Skin epidermis (tissue), 12 donors: ENCODE data around the gene MTF2.

Experiments
- H3K27ac ChIP-seq, 21 experiments: fragments of 200-600 bp; sonication (generic) in 11 of 21; one replicate each; pipeline ENCODE4 v1.5.0; 2020; ENCODE audit warnings: mild to moderate bottlenecking in 3 of 21, inconsistent platforms in 2 of 21, moderate library complexity in 2 of 21
- H3K4me3 ChIP-seq, 7 experiments: fragments of 200-600 bp; sonication (generic) in 2 of 7; one replicate each; pipeline ENCODE4 v1.5.0; 2020; ENCODE audit warnings: inconsistent platforms in 2 of 7, mild to moderate bottlenecking in 2 of 7, moderate library complexity in 1 of 7

Gene MTF2

GRCh38 chr1:93080179-93080823 is 1.2 kb downstream of the MTF2 start:
- peak overlapping the region; percentile 71 to 93 (median 87) for H3K4me3 ChIP-seq
- H3K27ac ChIP-seq, result peak overlapping the region in 19 of 21 experiments; percentile 74 to 98 (median 88)

DNA sequence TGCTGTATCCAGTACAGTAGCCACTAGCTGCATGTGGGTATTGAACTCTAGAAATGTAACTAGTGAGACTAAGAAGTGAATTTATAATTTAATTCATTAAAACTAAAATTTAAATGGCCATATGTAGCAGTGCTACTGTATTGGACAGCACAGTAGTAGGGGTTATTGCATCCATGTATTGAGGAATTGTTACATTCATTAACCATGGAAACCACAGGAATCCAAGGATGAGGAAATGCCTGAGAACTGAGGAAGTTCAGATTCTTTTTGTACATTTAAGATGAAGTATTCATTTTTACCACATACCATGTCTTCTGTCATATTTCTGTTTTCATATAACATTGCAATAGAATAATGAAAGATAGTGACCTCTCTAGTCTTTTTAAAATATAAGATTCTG is 2.6 kb downstream of the MTF2 start:
- peak overlapping the region in 1 of 21 experiments; percentile 0 for H3K27ac ChIP-seq
- H3K4me3 ChIP-seq, result no peak overlapping the region

- Histone ChIP-seq H3K27ac (no peak overlapping the region), H3K4me3 (no peak overlapping the region)
Observed at GRCh38 chr1:93082313-93082712, 3.2 kb downstream of the MTF2 start.

DNA sequence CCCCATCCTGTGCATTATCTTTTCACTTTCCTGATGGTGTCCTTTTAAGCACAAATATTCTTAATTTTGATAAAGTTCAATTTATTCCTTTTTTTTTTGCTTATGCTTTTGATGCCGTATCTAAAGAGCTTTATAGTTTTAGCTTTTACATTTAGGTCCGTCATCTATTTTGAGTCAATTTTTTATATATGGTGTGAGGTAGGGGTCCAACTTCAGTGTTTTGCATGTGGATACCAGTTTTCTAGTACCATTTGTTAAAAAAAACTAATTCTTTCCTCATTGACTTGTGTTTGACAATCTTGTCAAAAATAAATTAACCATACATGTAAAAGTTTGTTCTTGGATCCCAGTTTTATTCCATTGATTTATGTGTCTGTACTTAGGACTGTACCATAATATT is 4.9 kb downstream of the MTF2 start:
- H3K4me3 ChIP-seq, result no peak overlapping the region
- H3K27ac ChIP-seq, result no peak overlapping the region

- no peak overlapping the region for H3K27ac ChIP-seq
- H3K4me3 ChIP-seq, result no peak overlapping the region
Observed at GRCh38 chr1:93087532-93087931, 8.4 kb downstream of the MTF2 start.

DNA sequence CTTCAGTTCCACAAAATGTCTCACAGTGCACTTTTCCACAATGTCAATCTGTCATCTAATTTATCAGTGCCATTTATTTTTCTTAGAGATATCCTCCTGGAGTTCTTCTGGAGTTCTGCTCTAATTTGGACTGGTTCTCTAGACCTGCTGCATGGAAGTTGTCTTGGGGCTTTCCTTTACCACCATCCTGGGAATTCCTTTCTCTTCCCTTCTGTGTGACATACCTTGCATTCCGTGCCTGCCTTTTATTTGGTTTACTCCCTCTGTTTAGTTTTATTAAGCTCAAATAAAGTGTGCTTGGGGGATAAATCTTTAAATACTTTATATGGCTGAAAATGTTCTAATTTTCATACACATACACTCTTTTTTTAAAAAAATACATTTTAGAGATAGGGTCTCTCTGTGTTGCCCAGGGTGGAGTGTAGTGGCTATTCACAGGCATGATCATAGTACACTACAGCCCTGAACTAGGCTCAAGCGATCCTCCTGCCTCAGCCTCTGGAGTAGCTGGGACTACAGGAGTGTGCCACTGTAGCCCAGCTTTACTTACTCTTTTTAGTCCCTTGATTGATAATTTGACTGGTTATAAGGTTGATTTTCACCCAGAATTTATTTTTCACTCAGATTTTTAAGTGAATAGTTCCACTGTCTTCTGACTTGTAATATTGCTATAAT is 14.4 kb downstream of the MTF2 start:
- H3K27ac ChIP-seq, result no peak overlapping the region
- no peak overlapping the region for H3K4me3 ChIP-seq

- Histone ChIP-seq H3K4me3 (no peak overlapping the region), H3K27ac (peak overlapping the region in 1 of 21 experiments; percentile 18)
Observed at GRCh38 chr1:93095804-93096585, 16.9 kb downstream of the MTF2 start.

- Histone ChIP-seq H3K4me3 (no peak overlapping the region), H3K27ac (no peak overlapping the region)
Observed at GRCh38 chr1:93102142-93102541, 23.1 kb downstream of the MTF2 start.

DNA sequence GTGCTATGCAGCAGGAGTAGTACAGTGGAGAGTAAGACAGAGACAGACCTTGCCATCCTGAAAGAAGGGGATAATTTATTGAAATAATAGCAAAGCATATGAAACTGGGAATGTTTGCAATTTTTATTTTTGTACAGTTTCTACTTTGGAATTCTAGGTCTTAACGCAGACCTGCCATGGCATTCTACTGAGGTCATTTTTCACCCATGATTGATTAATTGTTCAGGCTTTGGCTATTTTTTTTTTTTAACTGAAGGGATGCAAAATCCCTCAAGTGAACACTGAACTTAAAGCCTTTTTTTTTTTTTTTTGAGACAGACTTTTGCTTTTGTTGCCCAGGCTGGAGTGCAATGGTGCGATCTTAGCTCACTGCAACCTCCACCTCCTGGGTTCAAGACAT is 27.1 kb downstream of the MTF2 start:
- no peak overlapping the region for H3K27ac ChIP-seq
- H3K4me3 ChIP-seq, result no peak overlapping the region

GRCh38 chr1:93107395-93107794 is 28.3 kb downstream of the MTF2 start:
- no peak overlapping the region for H3K27ac ChIP-seq
- no peak overlapping the region for H3K4me3 ChIP-seq

- no peak overlapping the region for H3K27ac ChIP-seq
- no peak overlapping the region for H3K4me3 ChIP-seq
Observed at GRCh38 chr1:93108335-93108734, 29.3 kb downstream of the MTF2 start.

GRCh38 chr1:93109578-93109977 is 30.5 kb downstream of the MTF2 start:
- H3K27ac ChIP-seq, result no peak overlapping the region
- H3K4me3 ChIP-seq, result no peak overlapping the region

GRCh38 chr1:93111065-93111464 is 32.0 kb downstream of the MTF2 start:
- Histone ChIP-seq H3K4me3 (no peak overlapping the region), H3K27ac (no peak overlapping the region)

DNA sequence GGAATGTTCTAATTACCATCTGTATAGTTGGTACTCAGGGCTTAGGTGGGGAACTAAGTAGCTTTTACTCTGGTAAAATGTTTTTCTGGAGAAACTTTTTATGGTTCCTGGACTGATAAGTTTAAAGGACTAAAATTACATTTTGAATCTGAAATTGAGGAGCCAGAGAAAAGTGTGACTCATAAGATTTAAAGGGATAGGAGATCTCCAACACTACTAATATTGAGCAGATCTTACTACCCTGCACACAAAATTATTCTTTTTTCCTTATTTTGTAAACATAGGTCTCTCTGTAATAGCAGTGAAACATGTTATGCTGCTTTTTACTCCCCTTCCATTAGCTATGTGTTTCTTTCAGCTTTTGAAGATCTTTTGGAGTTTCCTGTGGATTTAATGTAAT is 32.5 kb downstream of the MTF2 start:
- H3K27ac ChIP-seq, result peak overlapping the region in 1 of 21 experiments; percentile 5
- no peak overlapping the region for H3K4me3 ChIP-seq

- no peak overlapping the region for H3K27ac ChIP-seq
- no peak overlapping the region for H3K4me3 ChIP-seq
Observed at GRCh38 chr1:93113127-93113526, 34.0 kb downstream of the MTF2 start.

DNA sequence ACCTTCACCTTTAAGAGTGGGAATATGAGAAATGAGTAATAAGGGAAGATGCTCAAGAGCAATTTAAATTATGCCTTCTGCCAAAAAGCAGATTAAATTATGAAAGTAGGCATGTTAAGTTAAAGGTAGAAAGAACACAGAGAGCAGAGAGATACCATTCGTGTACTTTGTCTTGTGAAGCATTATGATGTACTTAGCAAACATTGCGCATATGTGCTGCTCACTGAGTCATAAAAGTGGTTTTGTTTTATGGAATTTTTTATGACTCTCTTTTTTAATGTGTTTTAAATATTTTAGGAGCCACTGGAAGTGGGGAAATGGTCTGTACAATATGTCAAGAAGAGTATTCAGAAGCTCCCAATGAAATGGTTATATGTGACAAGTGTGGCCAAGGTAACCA is 35.3 kb downstream of the MTF2 start:
- H3K27ac ChIP-seq, result no peak overlapping the region

GRCh38 chr1:93120614-93121013 is 41.5 kb downstream of the MTF2 start:
- Histone ChIP-seq H3K27ac (no peak overlapping the region), H3K4me3 (no peak overlapping the region)

More for the DNA sequence above, 35.3 kb downstream of the MTF2 start:
- no peak overlapping the region for H3K4me3 ChIP-seq

DNA sequence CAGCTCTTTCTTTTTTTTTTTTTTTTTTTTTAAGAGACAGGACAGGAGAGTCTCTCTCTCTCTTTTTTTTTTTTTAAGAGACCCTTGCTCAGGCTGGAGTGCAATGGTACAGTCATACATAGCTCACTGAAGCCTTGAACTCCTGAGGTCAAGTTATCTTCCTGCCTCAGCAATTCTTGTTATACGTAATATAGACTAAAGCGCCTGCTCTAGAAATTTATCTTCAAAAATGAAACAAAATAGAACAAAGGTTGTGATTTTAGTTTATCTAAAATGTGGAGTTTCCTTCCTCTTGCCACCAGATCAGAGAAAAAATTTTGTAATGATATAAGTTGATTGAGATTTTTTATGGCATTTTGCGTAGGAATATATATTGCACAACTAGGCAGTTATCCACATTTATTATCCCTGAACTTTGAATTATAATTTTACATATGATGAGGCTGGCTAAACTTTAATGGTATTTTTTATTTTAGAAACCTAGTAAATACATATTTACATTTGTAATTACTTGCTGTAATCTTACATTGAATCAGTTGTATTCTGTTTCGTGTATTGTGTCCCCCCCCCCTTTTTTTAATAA is 44.2 kb downstream of the MTF2 start:
- Histone ChIP-seq H3K27ac (no peak overlapping the region), H3K4me3 (no peak overlapping the region)

- H3K27ac ChIP-seq, result no peak overlapping the region
Observed at GRCh38 chr1:93124556-93125355, 45.7 kb downstream of the MTF2 start.

More at GRCh38 chr1:93124556-93125355, 45.7 kb downstream of the MTF2 start:
- no peak overlapping the region for H3K4me3 ChIP-seq
